H1 (cell line): ENCODE data around the gene LSM10. TPM values are rescaled to one million over a fixed set of nuclear protein-coding genes. Genes with fewer than 3 reads are reported as not detected.

ENCODE experiments used
- CTCF ChIA-PET: fragments of 300-600 bp; sonication (Branson Sonifier 250); formaldehyde crosslinking; loops from one replicate; lab custom pipeline; 2021; ENCODE audit not compliant: partially characterized antibody; lab: Charles Lee
- POLR2A ChIA-PET: fragments of 300-600 bp; sonication (Branson Sonifier 250); formaldehyde crosslinking; loops from one replicate; lab custom pipeline; 2021; ENCODE audit warnings: inconsistent platforms; ENCODE audit not compliant: partially characterized antibody; lab: Charles Lee
- DNase-seq, 2 experiments: peaks; one replicate each; pipeline versions ENCODE4 v3.0.0 to v3.0.0-alpha.2; 2010 to 2022; ENCODE audit warnings: low spot score in 2 of 2, low read depth in 1 of 2, mixed read lengths in 1 of 2
- FAIRE-seq: peaks from 2 replicates; lab custom pipeline; 2011; peaks lifted over from hg19 to GRCh38; lab: Jason Lieb, UNC
- H2AFZ ChIP-seq: 2 replicates; pipeline ENCODE4 v1.8.1; 2012; ENCODE audit warnings: low read length, inconsistent platforms
- H2AK5ac ChIP-seq: 2 replicates; pipeline ENCODE4 v1.6.1; 2013; ENCODE audit warnings: low read depth, low read length
- H2BK120ac ChIP-seq: replicated peaks from 2 replicates; pipeline ENCODE3; 2013; ENCODE audit warnings: low read depth, low read length, inconsistent platforms
- H2BK12ac ChIP-seq: 2 replicates; pipeline ENCODE4 v1.6.1; 2013; ENCODE audit warnings: low read depth, low read length
- H2BK15ac ChIP-seq: 2 replicates; pipeline ENCODE4 v1.6.1; 2013; ENCODE audit warnings: low read length
- H2BK20ac ChIP-seq: 2 replicates; pipeline ENCODE4 v1.6.1; 2013; ENCODE audit warnings: low read length
- H2BK5ac ChIP-seq: 2 replicates; pipeline ENCODE4 v1.6.1; 2013; ENCODE audit warnings: low read depth, low read length
- H3K14ac ChIP-seq: 2 replicates; pipeline ENCODE4 v1.6.1; 2013; ENCODE audit warnings: inconsistent platforms; ENCODE audit not compliant: insufficient read length
- H3K18ac ChIP-seq: 2 replicates; pipeline ENCODE4 v1.6.1; 2013; ENCODE audit warnings: low read length; ENCODE audit errors: extremely low read depth
- H3K23ac ChIP-seq: 2 replicates; pipeline ENCODE4 v1.6.1; 2013; ENCODE audit warnings: inconsistent platforms; ENCODE audit not compliant: insufficient read length
- H3K23me2 ChIP-seq: 2 replicates; pipeline ENCODE4 v1.6.1; 2013; ENCODE audit warnings: low read depth, low read length
- H3K27ac ChIP-seq: 2 replicates; pipeline ENCODE4 v1.6.1; 2011; ENCODE audit warnings: low read depth, low read length, inconsistent platforms
- H3K27me3 ChIP-seq, 4 experiments: replicated peaks in 1 of 4; 1 replicate in 1 of 4; 2 replicates in 3 of 4; pipeline versions ENCODE4 v1.6.1 to v1.8.1; 2011 to 2013; ENCODE audit warnings: low read length in 3 of 4, mild to moderate bottlenecking in 3 of 4, inconsistent platforms in 2 of 4, mixed read lengths in 2 of 4, moderate library complexity in 1 of 4; ENCODE audit not compliant: control insufficient read depth in 3 of 4, insufficient read depth in 3 of 4; ENCODE audit errors: extremely low read depth in 1 of 4
- H3K36me3 ChIP-seq, 4 experiments: 2 replicates each; pipeline versions ENCODE4 v1.6.1 to v1.8.1; 2011 to 2013; ENCODE audit warnings: mild to moderate bottlenecking in 4 of 4, low read length in 3 of 4, moderate library complexity in 2 of 4, control low read depth in 1 of 4, inconsistent platforms in 1 of 4; ENCODE audit not compliant: insufficient read depth in 4 of 4, control insufficient read depth in 2 of 4
- H3K4ac ChIP-seq: replicated peaks from 2 replicates; pipeline ENCODE3; 2013; ENCODE audit warnings: low read length, low read depth, mixed read lengths, inconsistent platforms; ENCODE audit not compliant: insufficient read length
- H3K4me1 ChIP-seq, 4 experiments: replicated peaks in 1 of 4; 1 replicate in 1 of 4; 2 replicates in 3 of 4; pipeline versions ENCODE4 v1.6.1 to v1.8.1; 2011 to 2013; ENCODE audit warnings: low read length in 3 of 4, inconsistent platforms in 2 of 4, mixed read lengths in 1 of 4; ENCODE audit not compliant: insufficient read depth in 4 of 4, control insufficient read depth in 3 of 4
- H3K4me2 ChIP-seq, 2 experiments: 2 replicates each; pipeline versions ENCODE4 v1.6.1 to v1.8.1; 2011 to 2013; ENCODE audit warnings: low read depth in 2 of 2, low read length in 2 of 2, control low read depth in 1 of 2, inconsistent platforms in 1 of 2, mild to moderate bottlenecking in 1 of 2; ENCODE audit not compliant: insufficient read depth in 1 of 2
- H3K4me3 ChIP-seq, 4 experiments: fragments of 200-600, 300-600 bp in 1 of 4; sonication (generic), shearing (Covaris generic), sonication (Bioruptor Twin) in 1 of 4; 2 replicates each; pipeline versions ENCODE4 v1.5.1 to v1.8.1; 2011 to 2016; ENCODE audit warnings: low read length in 4 of 4, low read depth in 3 of 4, control low read depth in 2 of 4, inconsistent platforms in 2 of 4, mild to moderate bottlenecking in 2 of 4, mixed read lengths in 1 of 4, moderate library complexity in 1 of 4; ENCODE audit not compliant: insufficient read depth in 2 of 4; ENCODE audit errors: extremely low read depth in 1 of 4
- H3K56ac ChIP-seq: replicated peaks from 2 replicates; pipeline ENCODE3; 2013; ENCODE audit warnings: low read depth, mild to moderate bottlenecking, mixed read lengths, low read length, inconsistent platforms; ENCODE audit not compliant: insufficient read length
- H3K79me1 ChIP-seq: 2 replicates; pipeline ENCODE4 v1.6.1; 2013; ENCODE audit warnings: low read depth, low read length, control low read depth
- H3K79me2 ChIP-seq, 2 experiments: 2 replicates each; pipeline versions ENCODE4 v1.6.1 to v1.8.1; 2012 to 2013; ENCODE audit warnings: low read length in 2 of 2, mild to moderate bottlenecking in 2 of 2, inconsistent platforms in 1 of 2; ENCODE audit not compliant: insufficient read depth in 2 of 2, control insufficient read depth in 1 of 2
- H3K9ac ChIP-seq, 4 experiments: replicated peaks in 1 of 4; 1 replicate in 1 of 4; 2 replicates in 3 of 4; pipeline versions ENCODE4 v1.6.1 to v1.8.1; 2011 to 2013; ENCODE audit warnings: low read depth in 3 of 4, low read length in 3 of 4, control low read depth in 2 of 4, mild to moderate bottlenecking in 2 of 4, moderate library complexity in 2 of 4, inconsistent platforms in 1 of 4; ENCODE audit errors: extremely low read depth in 1 of 4
- H3K9me3 ChIP-seq, 2 experiments: 2 replicates each; pipeline versions ENCODE4 v1.6.1 to v1.8.1; 2012 to 2013; ENCODE audit warnings: mild to moderate bottlenecking in 2 of 2, moderate library complexity in 2 of 2, control low read depth in 1 of 2, inconsistent platforms in 1 of 2, low read depth in 1 of 2, low read length in 1 of 2, mixed read lengths in 1 of 2; ENCODE audit not compliant: insufficient read depth in 2 of 2
- H4K20me1 ChIP-seq, 2 experiments: replicated peaks in 1 of 2; 2 replicates each; pipeline versions ENCODE3 to v1.8.1; 2011 to 2013; ENCODE audit warnings: inconsistent platforms in 2 of 2, low read length in 2 of 2, mild to moderate bottlenecking in 1 of 2; ENCODE audit not compliant: insufficient read depth in 2 of 2, control insufficient read depth in 1 of 2
- H4K5ac ChIP-seq: 2 replicates; pipeline ENCODE4 v1.6.1; 2013; ENCODE audit warnings: low read length, low read depth, mixed read lengths, inconsistent platforms; ENCODE audit not compliant: insufficient read length
- H4K8ac ChIP-seq: 2 replicates; pipeline ENCODE4 v1.8.0; 2013; ENCODE audit warnings: mild to moderate bottlenecking, moderate library complexity, low read length, inconsistent platforms; ENCODE audit not compliant: insufficient read depth; ENCODE audit errors: extremely low read depth
- H4K91ac ChIP-seq: replicated peaks from 2 replicates; pipeline ENCODE3; 2013; ENCODE audit warnings: low read length, mixed read lengths, inconsistent platforms; ENCODE audit not compliant: insufficient read length
- BACH1 ChIP-seq: IDR thresholded peaks from 2 replicates; pipeline ENCODE4 v1.6.1; 2012; ENCODE audit warnings: low read length, improper control_type of control experiment
- JUN ChIP-seq: IDR thresholded peaks from 2 replicates; pipeline ENCODE4 v1.6.1; 2011; ENCODE audit warnings: low read depth, mild to moderate bottlenecking, improper control_type of control experiment, low read length
- MAFK ChIP-seq: IDR thresholded peaks from 2 replicates; pipeline ENCODE4 v1.6.1; 2012; ENCODE audit warnings: low read depth, mild to moderate bottlenecking, improper control_type of control experiment, low read length
- SP1 ChIP-seq: IDR thresholded peaks from 2 replicates; pipeline ENCODE4 v1.6.1; 2011; ENCODE audit warnings: low read depth, low read length
- WGBS, 2 experiments: shearing (Covaris generic) in 1 of 2; methylation state at CpG; one replicate each; pipeline versions ENCODE4 v1.1.6 to v1.1.7; 2013 to 2015; ENCODE audit warnings: low lambda C conversion rate in 2 of 2, mixed read lengths in 2 of 2, inconsistent platforms in 1 of 2, low coverage in 1 of 2, missing lambda C conversion rate in 1 of 2; ENCODE audit not compliant: insufficient replicate concordance in 2 of 2, insufficient coverage in 1 of 2, insufficient read length in 1 of 2; ENCODE audit errors: extremely low coverage in 1 of 2, missing lambda C conversion rate in 1 of 2; 5-methylcytosine and 5-hydroxymethylcytosine counted together
- polyA plus RNA-seq, 7 experiments: library from polyadenylated mRNA; depleted of rRNA in 3 of 7; stranded (reverse) in 5 of 7; unstranded in 2 of 7; fragments of >200 nt in 5 of 7; fragments of 200-250 nt in 2 of 7; gene quantifications; 1 replicate in 5 of 7; 2 replicates in 1 of 7; 4 replicates in 1 of 7; pipeline versions ENCODE4 v1.2.1 to v1.2.3, GENCODE V29; 2011 to 2013; ENCODE audit warnings: missing spikeins in 2 of 7, mixed read lengths in 2 of 7
- total RNA-seq: library from RNA; stranded (reverse); fragmentation: NEBNext Ultra II Directional; extraction: Animal tissue kit (Norgen Biotek cat#: 25700); gene quantifications from 2 replicates; pipeline ENCODE4 v1.2.1, GENCODE V29; 2021

LSM10 gene
- total and polyA plus RNA-seq, 2 of the 8 experiments (the other 6 are each of a cell fraction or from before 2014, with no cell fraction given): 59.5 to 140 TPM

DNA sequence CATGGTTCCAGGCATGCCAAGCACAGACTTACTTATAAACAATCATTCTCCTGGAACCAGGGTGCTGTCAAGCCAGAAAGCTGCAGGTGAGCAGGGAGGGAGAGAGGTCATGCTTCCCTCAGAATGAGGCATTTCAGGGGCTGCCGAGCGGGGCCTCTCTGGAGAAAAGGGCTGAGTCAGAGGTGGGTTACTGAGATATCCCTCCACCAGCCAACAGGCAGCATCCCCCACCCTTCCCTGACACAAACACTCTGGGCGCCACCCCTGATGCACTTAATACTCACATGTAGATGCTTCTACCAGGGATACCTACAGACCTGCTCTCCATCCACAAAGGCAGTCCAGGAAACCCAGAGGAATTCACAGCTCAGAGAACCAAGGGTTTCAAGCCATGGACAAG lies 25.1 kb downstream of the LSM10 start:
- H3K36me3 ChIP-seq: no peaks in the 10 kb centered on the region
- H3K4me3 ChIP-seq: no peak overlapping the region; a peak in 1 of 8 replicates
- H3K27ac ChIP-seq: no peak overlapping the region
- FAIRE-seq: no peak
- DNase-seq: no peak
- no peak overlapping the region for H2AFZ ChIP-seq
- no peak overlapping the region for H4K5ac ChIP-seq
- H2BK5ac ChIP-seq: peak overlapping the region; percentile 4; the same call in 1 of the 2 replicates
- H3K9ac ChIP-seq: 0 out of 7 replicates have a peak overlapping the region, but pooled peaks of 1 of the 4 experiments have one; percentile 1
- no peak overlapping the region for H4K8ac ChIP-seq
- H4K20me1 ChIP-seq: peaks cover 0 to 9% of the 10 kb centered on the region in 2 experiments
- H2BK20ac ChIP-seq: peak overlapping the region; percentile 82; the same call in 1 of the 2 replicates
- H2AK5ac ChIP-seq: peak overlapping the region; percentile 46; the same call in 1 of the 2 replicates
- no peak overlapping the region for H3K23ac ChIP-seq
- WGBS, 2 experiments: 77% methylated on average over 3 of the region's 3 CpGs; no CpG with 5 or more reads in 1 of the 2 experiments
- CTCF ChIA-PET: interaction anchor here (1.2 to 7.9 kb wide), 3 partner anchors 8 to 47 kb away, joined by 3 to 90 read pairs (median 4); partner anchors contain the start of genes LSM10 and STK40
- no peak overlapping the region for H2BK120ac ChIP-seq
- peak overlapping the region; percentile 61 for H4K91ac ChIP-seq
- H3K79me1 ChIP-seq: no peaks in the 10 kb centered on the region; the same call in 1 of the 2 replicates
- H2BK15ac ChIP-seq: peak overlapping the region; percentile 94; the same call in 1 of the 2 replicates
- no peak for TF ChIP-seq JUN
- TF ChIP-seq BACH1: peak; percentile 93
- peak; percentile 81; the same call in 1 of the 2 replicates for TF ChIP-seq MAFK
- TF ChIP-seq SP1: no peak
- H3K4me2 ChIP-seq: no peak overlapping the region; a peak in 1 of 4 replicates
- no peak overlapping the region; the same call in 1 of the 2 replicates for H3K18ac ChIP-seq
- H3K4ac ChIP-seq: peak overlapping the region; percentile 85
- H3K56ac ChIP-seq: no peak overlapping the region
- H3K27me3 ChIP-seq: no peaks in the 10 kb centered on the region
- peaks cover 12 to 34% (median 20%) of the 10 kb centered on the region in 4 experiments for H3K4me1 ChIP-seq
- H2BK12ac ChIP-seq: peak overlapping the region; percentile 39; the same call in 1 of the 2 replicates
- peaks cover 0 to 42% of the 10 kb centered on the region in 2 experiments; a peak in 2 of 4 replicates for H3K79me2 ChIP-seq
- POLR2A ChIA-PET: no interaction called here
- no peak overlapping the region for H3K14ac ChIP-seq
- H3K23me2 ChIP-seq: no peaks in the 10 kb centered on the region
- H3K9me3 ChIP-seq: no peaks in the 10 kb centered on the region
